Large intestine (tissue), 3 donors: ENCODE data around the gene NR4A1. TPM values are rescaled to one million over a fixed set of nuclear protein-coding genes. Genes with fewer than 3 reads are reported as not detected.

ENCODE experiments used
- DNase-seq, 2 donors: peaks; one replicate each; pipeline versions ENCODE4 v3.0.0 to v3.0.0-alpha.2; 2013
- H3K27ac ChIP-seq: one replicate; pipeline ENCODE4 v1.5.1; 2013; ENCODE audit warnings: low read length
- H3K27me3 ChIP-seq: 2 replicates; pipeline ENCODE4 v1.6.1; 2013; ENCODE audit warnings: low read length; ENCODE audit not compliant: control insufficient read depth, insufficient read depth
- H3K36me3 ChIP-seq: 2 replicates; pipeline ENCODE4 v1.6.1; 2013; ENCODE audit warnings: low read length; ENCODE audit not compliant: control insufficient read depth, insufficient read depth
- H3K4me1 ChIP-seq: one replicate; pipeline ENCODE4 v1.6.1; 2013; ENCODE audit warnings: low read length; ENCODE audit not compliant: control insufficient read depth, insufficient read depth
- H3K4me3 ChIP-seq: one replicate; pipeline ENCODE4 v1.5.1; 2013; ENCODE audit warnings: low read length
- H3K9me3 ChIP-seq: one replicate; pipeline ENCODE4 v1.6.1; 2013; ENCODE audit warnings: mild to moderate bottlenecking, low read depth, low read length, moderate library complexity; ENCODE audit not compliant: control insufficient read depth
- WGBS: methylation state at CpG from one replicate; pipeline ENCODE4 v1.1.5; 2013; ENCODE audit warnings: low lambda C conversion rate; ENCODE audit not compliant: insufficient coverage; 5-methylcytosine and 5-hydroxymethylcytosine counted together
- polyA plus RNA-seq: library from polyadenylated mRNA; unstranded; fragments of 120-200 nt; gene quantifications from one replicate; pipeline ENCODE4 v1.2.1, GENCODE V29; 2013

NR4A1 gene
- polyA plus RNA-seq, 1 donor = 139 TPM

DNA sequence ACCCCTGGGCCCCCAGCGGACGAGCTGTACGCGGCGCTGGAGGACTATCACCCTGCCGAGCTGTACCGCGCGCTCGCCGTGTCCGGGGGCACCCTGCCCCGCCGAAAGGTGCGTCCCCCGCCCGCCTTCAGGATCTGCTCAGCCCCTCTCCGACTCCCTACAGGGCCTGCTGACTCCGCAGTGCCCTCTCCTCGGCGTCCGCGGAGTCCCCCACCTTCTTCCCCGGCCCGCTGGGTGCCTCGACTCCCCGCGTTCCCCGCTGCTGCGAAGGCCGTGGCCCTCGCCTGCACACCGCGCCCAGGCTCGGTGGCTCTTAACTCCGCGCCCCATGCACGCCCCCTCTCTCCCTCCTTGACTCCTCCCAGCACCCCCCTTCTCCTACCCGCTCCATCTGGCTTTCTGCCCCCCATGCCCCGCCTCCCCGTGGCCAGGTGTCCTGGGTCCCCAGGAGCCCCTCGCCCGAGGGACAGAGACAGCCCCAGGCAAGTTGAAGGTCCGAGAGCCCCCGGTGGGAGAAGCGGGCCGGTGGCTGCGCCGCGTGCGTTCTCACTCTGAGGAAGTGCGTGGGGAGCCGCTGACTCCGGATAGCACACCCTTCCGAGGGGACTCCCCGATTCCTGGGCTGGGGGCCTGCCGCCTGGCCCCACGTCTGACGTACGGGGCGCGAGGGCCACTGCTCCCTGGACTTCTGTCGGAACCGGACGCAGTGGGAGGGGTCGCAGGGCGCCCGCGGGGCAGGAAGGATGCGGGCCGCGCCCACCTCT, 43.9 kb upstream of the NR4A1 start:
- WGBS = no CpG with 5 or more reads among the region's 72 CpGs
- Histone ChIP-seq H3K36me3 (peaks cover 4% of the 10 kb centered on the region), H3K4me3 (peak overlapping the region; percentile 57), H3K4me1 (peaks cover 25% of the 10 kb centered on the region), H3K9me3 (peaks cover 7% of the 10 kb centered on the region), H3K27me3 (peaks cover 38% of the 10 kb centered on the region), H3K27ac (no peak overlapping the region)
- peak in 1 of 2 donors; percentile 27 for DNase-seq

DNA sequence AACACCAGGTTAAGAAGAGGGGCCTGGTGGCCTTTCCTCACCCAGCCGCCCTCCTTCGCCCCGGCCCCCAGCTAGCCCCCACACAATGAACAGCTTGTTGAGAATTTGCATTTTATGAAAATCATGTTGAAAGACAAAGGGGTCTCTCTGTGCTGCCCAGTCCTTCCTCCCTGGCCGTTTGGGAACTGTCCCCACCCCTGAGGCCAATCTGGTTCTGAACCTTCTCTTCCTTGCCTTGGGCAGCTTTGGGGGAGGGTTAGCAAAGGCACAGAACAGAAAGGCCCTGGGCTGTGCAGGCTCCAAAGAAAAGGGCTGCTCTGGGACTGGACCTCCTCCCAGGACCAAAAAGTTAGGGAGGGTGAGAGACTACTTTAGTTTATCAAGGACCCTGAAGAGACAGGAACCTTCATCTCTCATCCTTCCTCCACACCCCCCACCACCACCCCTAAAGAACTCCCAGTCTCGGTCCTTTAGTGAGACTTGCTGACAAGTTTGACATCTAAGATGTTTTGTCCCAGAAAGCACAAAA, 43.2 kb upstream of the NR4A1 start:
- no peak for DNase-seq
- Histone ChIP-seq H3K4me1 (peaks cover 25% of the 10 kb centered on the region), H3K4me3 (peak overlapping the region; percentile 57), H3K27me3 (peaks cover 38% of the 10 kb centered on the region), H3K36me3 (peaks cover 8% of the 10 kb centered on the region), H3K9me3 (peaks cover 8% of the 10 kb centered on the region), H3K27ac (no peak overlapping the region)
- WGBS = no CpG with 5 or more reads among the region's 5 CpGs

DNA sequence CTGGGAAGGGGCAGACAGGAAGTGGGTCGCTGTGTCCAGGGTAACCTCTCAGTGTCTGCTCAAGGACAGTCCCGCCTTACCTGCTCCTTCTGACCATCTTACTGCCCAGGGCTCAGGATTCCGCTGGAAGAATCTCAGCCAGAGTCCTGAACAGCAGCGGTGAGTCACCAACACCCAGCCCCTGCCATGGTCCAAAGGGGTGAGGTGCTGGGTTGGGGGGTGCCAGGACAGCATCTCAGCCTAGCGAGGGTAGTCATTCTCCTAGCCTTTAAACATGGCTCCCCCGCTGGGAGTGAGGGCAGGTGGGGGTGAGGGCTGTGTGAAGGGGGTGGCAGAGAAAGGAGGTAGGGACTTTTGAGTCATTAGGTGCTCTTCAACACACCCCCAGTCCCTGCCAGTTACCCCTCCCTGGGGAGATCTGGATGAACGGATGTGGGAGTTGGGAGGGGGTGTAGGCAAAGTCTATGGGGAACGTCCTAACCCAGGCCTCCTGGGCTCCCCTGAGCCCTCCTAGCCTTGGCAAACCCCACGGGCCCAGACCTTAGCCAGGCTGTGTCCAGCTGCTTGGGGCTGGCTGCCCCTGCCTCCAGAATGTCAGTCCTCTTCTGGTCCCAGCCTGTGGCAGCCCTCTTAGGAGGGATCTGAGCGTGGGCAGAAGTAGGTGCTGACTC, 42.0 kb upstream of the NR4A1 start:
- Histone ChIP-seq H3K27me3 (peaks cover 43% of the 10 kb centered on the region), H3K36me3 (peaks cover 13% of the 10 kb centered on the region), H3K9me3 (peaks cover 8% of the 10 kb centered on the region), H3K4me3 (no peak overlapping the region), H3K4me1 (peaks cover 25% of the 10 kb centered on the region), H3K27ac (peak overlapping the region; percentile 73)
- no peak for DNase-seq
- no CpG with 5 or more reads among the region's 10 CpGs for WGBS

DNA sequence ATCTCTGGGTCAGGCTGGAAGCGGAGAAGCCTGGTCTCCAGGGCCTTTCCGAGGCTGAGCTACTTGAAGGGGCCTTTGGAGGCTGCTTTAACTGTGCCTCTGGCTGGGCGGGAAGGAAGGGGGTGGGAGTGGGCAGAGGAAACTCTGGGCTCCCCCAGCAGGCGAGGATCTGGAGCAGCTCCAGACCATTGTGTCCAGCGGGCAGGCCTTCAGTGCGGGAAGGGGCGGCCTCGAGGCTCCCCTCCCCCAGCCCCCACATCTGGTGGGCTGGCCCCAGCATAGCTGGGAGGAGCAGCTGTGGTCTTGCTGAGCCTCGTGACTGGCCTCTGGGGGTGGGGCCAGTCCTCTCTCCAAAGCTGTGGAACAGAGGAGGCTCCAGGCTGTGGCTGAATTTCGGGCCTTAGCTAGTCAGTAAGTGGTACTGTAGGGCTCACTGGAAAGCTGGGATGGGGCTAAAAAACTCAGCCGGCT, 41.1 kb upstream of the NR4A1 start:
- WGBS = no CpG with 5 or more reads among the region's 11 CpGs
- H3K27ac ChIP-seq = peak overlapping the region; percentile 73
- peaks cover 8% of the 10 kb centered on the region for H3K9me3 ChIP-seq
- H3K36me3 ChIP-seq = peaks cover 13% of the 10 kb centered on the region
- DNase-seq = peak; percentile 68 to 79
- H3K4me1 ChIP-seq = peaks cover 28% of the 10 kb centered on the region
- peak overlapping the region; percentile 4 for H3K4me3 ChIP-seq
- H3K27me3 ChIP-seq = peaks cover 46% of the 10 kb centered on the region

DNA sequence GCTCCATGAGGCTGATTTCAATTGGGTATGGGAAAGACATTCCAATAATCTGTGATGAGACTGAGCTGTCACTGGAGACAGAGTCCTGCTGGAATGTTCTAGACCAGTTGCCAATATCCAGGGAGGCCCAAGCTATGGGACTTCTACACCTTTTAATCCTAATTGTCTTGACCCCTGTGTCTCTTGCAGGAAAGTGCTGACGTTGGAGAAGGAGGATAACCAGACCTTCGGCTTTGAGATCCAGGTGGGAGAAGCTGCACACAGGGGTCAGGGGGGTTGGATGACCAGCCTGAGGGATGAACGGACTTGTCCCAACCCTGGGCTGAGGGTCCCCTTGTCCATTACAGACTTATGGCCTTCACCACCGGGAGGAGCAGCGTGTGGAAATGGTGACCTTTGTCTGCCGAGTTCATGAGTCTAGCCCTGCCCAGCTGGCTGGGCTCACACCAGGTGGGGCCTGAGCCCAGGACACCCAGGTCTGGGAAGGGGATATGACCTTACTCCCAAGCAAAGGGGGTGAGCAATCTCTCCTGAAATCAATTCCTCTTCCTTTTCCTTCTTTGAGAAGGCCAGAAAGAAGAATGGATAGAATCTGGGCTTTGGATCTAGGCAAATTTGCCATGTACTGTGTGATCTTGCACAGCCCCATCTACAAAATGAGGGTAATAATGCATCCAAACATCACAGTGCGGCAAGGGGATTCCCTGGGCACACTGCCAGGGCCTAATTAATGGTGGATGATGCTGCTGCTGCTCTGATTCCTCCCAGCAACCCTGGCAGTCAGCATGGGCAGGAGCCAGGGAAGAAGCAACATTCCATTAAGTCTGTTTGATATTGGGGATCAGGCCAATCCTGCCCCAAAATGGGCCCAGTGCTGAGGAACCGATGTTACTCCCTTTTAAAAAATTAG, 40.3 kb upstream of the NR4A1 start:
- no CpG with 5 or more reads among the region's 8 CpGs for WGBS
- Histone ChIP-seq H3K4me1 (peaks cover 27% of the 10 kb centered on the region), H3K9me3 (peaks cover 8% of the 10 kb centered on the region), H3K27me3 (peaks cover 46% of the 10 kb centered on the region), H3K4me3 (no peak overlapping the region), H3K27ac (peak overlapping the region; percentile 57), H3K36me3 (peaks cover 13% of the 10 kb centered on the region)
- DNase-seq = peak in 1 of 2 donors; percentile 27

DNA sequence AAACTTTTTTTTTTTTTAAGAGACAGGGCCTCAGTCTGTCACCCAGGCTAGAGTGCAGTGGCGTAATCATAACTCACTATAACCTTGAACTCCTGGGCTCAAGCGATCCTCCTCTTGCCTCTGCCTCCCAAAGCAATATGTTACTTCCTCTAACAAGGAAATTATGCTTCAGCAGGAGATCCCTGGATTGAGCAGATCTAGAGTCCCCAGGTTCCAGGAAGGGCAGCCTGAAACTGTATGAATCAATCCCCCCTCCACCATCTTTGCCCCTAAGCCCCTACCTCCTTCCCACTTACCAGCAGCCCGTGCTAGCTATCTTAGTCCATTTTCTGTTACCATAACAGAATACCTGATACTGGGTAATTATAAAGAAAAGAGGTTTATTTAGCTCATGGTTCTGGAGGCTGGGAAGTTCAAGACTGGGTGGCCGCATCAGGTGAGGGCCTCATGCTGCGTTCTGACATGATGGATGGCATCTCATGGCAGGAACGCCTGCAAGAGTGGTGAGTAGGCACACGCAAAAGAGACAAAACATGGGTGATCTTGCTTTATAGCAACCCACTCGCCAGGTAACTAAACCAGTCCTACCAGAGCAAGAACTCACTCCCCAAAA, 39.5 kb upstream of the NR4A1 start:
- no CpG with 5 or more reads among the region's 8 CpGs for WGBS
- peaks cover 42% of the 10 kb centered on the region for H3K27me3 ChIP-seq
- DNase-seq = no peak
- peaks cover 22% of the 10 kb centered on the region for H3K4me1 ChIP-seq
- no peak overlapping the region for H3K4me3 ChIP-seq
- no peak overlapping the region for H3K27ac ChIP-seq
- H3K36me3 ChIP-seq = peaks cover 13% of the 10 kb centered on the region
- peaks cover 8% of the 10 kb centered on the region for H3K9me3 ChIP-seq

DNA sequence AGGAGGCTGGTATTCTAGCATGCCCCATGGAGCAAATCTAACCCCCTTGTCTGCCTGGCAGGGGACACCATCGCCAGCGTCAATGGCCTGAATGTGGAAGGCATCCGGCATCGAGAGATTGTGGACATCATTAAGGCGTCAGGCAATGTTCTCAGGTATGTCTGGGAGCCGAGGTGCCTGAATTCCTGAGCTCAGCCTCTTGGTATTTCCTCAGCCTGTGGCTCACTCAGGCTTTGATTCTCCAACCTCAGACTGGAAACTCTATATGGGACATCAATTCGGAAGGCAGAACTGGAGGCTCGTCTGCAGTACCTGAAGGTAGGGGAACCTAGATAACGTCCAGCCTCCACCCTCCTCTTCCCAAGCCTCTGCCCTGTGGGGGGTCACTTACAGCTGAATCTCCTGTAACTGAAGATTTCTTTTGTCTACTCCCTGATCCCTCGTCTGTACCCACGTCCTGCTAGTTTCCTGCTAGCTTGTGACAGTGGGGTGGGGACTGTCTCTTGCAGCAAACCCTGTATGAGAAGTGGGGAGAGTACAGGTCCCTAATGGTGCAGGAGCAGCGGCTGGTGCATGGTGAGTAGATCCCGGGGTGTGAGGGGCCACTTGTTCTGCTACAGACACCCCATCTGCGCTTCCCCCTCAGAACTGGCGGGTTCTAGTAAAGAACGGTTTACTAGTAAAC, 37.5 kb upstream of the NR4A1 start:
- H3K27me3 ChIP-seq = peaks cover 24% of the 10 kb centered on the region
- no peak for DNase-seq
- H3K4me1 ChIP-seq = peaks cover 13% of the 10 kb centered on the region
- no peak overlapping the region for H3K27ac ChIP-seq
- peaks cover 5% of the 10 kb centered on the region for H3K9me3 ChIP-seq
- H3K36me3 ChIP-seq = peaks cover 13% of the 10 kb centered on the region
- WGBS = no CpG with 5 or more reads among the region's 16 CpGs
- no peak overlapping the region for H3K4me3 ChIP-seq

DNA sequence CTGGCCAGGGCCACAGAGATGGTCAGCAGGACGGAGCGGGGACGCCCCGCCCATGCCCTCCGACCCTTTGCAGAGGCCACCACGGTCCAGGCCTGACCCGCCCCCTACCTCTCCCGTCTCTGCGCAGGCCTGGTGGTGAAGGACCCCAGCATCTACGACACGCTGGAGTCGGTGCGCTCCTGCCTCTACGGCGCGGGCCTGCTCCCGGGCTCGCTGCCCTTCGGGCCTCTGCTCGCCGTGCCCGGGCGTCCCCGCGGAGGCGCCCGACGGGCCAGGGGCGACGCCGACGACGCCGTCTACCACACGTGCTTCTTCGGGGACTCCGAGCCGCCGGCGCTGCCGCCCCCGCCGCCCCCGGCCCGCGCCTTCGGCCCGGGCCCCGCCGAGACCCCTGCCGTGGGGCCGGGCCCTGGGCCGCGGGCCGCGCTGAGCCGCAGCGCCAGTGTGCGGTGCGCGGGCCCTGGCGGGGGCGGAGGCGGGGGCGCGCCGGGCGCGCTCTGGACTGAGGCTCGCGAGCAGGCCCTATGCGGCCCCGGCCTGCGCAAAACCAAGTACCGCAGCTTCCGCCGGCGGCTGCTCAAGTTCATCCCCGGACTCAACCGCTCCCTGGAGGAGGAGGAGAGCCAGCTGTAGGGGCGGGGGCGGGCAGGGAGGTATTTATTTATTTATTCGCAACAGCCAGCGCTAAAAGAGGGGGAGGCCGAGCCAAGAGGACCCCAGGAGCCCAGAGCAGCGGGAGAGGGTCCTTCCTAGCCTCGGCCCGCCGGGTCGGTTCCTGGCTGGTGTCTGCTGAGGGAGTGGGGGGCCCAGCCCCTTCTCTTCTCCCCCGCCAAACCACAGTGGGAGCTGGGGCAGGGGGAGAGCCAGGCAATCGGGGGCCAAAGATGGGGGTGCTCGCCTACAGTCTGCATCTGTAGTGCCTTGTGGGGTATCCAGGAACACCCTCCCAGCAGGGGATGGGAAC, 36.4 kb upstream of the NR4A1 start:
- Histone ChIP-seq H3K4me3 (no peak overlapping the region), H3K9me3 (peaks cover 5% of the 10 kb centered on the region), H3K27ac (no peak overlapping the region), H3K36me3 (peaks cover 13% of the 10 kb centered on the region), H3K27me3 (peaks cover 21% of the 10 kb centered on the region), H3K4me1 (peaks cover 11% of the 10 kb centered on the region)
- DNase-seq = peak in 1 of 2 donors; percentile 32
- WGBS = no CpG with 5 or more reads among the region's 93 CpGs
